Middle frontal gyrus (tissue), 1 donor: ENCODE measurements around the gene ARHGAP6.
"Not testable (repeated sequence)": the region's sequence is repeated elsewhere in the genome, so short reads cannot be mapped to it uniquely, and the experiment has no call there.

Experiments used
- DNase-seq: peaks from one replicate; pipeline ENCODE4 v3.0.0-alpha.2; 2015; ENCODE audit warnings: low spot score; ENCODE audit errors: extremely low spot score

The ARHGAP6 gene

DNA sequence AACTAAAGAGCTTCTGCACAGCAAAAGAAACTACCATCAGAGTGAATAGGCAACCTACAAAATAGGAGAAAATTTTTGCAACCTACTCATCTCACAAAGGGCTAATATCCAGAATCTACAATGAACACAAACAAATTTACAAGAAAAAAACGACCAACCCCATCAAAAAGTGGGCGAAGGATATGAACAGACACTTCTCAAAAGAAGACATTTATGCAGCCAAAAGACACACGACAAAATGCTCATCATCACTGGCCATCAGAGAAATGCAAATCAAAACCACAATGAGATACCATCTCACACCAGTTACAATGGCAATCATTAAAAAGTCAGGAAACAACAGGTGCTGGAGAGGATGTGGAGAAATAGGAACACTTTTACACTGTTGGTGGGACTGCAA is 304.1 kb downstream of the ARHGAP6 start:
- not testable (repeated sequence) for DNase-seq

DNA sequence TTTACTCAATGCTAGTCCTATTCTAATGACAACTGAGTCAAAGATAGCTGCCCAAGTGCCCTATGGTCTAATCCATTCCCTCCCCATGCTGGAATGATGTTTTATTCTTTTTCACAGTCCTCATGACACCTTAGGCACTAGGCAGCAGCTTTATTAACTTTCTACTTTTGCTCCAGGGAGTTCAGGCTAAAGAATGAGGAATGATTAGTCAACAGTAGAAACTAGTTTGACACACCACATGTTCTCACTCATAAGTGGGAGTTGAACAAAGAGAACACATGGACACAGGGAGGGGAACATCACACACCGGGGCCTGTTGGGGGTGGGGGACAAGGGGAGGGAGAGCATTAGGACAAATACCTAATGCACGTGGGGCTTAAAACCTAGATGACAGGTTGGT is 309.8 kb downstream of the ARHGAP6 start:
- not testable (repeated sequence) for DNase-seq

DNA sequence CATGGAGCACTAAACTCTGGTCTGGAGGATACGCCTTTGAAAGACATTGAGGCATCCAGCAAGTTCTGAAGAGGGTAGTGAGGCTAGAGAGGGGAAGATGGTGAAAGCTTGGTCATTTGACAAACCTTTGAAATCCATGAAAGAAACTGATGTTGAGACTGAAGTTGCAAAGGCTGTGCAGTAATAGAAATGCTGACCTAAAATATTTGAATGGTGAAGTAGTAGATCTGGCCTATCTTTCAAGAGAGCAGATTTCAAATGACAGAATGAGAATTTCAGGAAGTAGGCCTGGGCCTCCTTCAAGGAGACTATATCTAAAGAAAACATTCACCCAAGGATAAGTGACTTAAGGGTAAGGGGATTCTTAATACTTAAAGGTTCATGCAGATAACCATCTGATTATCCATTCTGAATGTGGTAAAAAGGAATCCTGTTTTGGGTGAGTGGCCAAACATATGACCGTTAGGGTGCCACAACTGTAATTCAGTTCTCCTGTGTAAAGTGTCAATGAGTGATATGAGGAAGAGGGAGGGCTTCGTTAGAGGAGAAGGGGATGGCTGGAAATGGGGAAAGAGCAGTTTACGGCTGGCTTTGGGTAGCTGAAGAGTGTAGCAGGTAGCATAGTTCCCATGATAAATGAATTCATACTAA is 310.3 kb downstream of the ARHGAP6 start:
- DNase-seq: no peak

DNA sequence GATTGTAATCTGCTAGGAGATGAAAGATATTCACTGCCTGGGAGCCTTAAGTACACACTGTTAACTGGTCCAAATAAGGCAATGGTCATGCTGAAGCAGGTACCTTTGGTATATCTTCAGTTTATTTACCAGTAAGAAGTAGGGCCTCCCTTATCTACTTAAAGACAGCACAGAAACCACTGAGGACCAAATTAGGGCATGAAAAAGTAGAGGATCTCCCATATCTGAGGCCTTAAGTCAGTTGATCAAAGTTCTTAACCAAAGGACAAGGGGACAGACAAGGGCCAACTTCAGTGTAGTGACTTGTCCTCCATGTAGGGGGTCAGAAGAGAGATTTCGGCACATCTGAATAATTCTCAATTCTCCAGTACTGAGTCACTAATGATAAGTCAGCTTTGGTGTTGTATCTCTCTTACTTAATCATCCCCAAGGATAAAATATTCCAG is 313.4 kb downstream of the ARHGAP6 start:
- DNase-seq: no peak

DNA sequence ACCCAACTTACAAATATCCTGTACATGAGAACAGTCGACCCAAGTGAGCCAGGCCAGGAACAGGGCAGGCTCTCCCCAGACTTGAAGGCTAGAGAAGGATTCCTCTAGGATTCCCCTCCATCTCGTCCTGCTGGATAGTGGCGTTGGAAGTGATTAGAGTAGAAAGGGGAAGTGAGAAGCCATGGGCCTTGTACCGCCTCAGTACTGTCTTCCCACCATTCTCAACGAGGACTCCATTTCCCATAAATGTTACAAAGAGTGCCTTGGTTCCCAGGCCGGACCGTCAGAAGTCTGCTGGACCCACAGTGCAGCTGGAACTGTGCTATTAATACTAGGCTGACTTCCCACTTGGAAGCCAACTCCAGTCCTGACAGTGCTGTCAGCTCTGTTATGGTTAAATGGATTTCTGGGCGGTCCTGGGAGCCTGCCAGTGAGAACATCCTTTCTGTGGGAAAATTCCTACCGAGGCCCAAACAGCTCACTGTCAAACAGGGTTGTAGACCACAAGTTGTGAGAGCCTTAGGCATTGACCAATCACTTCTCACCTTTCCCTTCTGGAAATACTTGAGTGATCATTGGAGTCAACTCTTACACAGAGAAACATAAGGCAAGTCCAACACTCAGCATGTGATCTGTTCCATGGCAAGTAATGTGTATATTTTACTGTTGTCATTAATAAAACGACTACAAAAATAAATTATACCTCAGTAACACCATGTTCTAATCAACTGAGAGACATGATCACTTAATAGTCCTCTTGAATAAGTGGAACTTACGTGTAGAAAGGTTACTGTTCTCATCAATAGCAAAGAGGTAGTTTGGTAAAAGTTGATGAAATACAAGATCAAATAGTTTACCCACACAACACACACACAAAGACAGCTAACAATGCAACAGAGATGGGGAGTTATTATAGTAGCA is 314.1 kb downstream of the ARHGAP6 start:
- DNase-seq: no peak

DNA sequence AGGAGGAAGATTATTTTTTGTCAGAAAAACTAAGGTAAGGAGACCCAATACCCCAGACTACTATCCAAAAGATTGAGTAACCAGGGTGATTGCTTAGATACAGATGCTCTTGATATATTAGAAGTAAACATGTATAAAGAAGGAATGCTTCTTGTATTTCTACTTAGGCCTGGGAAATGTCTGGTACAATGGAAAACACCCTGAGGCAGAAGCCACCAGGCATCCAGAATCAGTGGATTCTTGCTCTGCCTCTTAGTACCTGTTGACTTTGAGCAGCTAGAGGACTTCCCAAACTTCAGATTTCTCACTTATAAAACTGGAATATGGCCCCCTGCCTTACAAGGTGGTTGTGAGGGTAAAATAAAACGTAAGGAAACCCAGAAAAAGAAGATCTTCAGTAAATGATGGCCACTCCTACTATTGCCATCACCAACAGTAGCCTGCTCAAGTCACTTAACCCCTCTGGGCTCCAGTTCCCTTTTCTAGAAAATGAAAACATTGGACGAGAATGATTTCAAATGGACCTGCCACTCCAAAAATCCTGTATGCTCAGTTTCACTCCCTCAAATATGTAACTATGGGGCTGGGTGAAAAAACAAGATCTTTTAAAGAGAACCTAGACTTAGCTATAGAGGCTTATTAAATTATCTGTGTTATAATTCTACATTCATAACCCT is 315.9 kb downstream of the ARHGAP6 start:
- DNase-seq: no peak

DNA sequence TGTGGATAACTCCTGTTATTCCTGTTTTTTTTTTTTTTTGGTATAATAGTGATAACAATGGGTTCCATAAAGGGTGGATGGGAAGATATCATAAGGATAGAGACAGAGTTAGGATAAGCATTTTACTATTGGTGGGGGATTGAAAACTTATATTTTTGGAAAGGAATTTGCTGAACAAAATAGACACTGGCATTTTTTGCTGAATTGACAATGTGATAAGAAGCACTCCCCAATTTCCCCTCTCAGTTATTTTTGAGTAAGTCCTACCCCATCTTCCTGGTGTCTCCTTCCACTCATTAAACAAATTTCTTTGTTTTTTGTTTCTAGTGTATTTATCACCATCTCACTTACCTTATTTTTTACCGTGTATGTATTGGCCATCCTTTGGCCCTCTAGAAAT is 316.7 kb downstream of the ARHGAP6 start:
- no peak for DNase-seq

DNA sequence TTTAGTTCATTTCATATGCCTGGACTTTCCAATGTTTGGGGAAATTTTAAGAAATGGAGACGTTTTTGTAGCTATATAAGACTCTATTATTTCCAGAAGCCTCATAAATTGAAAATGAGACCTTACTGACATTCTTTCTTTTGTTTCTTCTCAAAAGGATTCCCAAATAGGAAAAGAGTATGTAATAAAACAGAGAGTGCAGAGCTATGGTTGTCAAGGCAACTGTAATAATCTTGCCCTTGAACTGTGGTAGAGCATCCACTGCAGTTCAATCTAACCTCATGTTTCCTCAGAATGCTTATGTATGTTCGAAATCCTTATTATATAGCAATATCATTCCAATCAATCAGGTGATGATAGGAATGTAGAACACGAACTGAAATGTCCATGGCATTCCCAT is 318.4 kb downstream of the ARHGAP6 start:
- no peak for DNase-seq

DNA sequence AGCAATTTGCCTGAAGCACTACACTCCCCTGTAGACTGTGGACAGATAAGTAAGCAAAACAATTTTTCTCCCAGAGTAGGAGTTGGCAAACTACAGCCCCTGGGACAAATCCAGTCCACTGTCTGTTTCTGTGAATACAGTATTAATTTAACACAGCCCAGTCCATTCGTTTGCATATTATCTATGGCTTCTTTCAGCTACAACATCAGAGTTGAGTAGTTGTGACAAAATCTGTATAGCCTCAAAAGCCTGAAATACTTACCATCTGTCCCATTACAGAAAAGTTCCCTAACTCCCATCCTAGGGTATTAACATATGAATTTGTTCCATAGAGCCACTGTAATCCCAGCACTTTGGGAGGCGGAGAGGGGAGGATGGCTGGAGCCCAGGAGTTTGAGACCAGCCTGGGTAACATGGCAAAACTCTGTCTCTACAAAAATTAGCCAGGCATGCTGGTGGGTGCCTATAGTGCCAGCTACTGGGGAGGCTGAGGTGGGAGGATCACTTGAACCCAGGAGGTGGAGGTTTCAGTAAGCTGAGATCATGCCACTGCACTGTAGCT is 319.5 kb downstream of the ARHGAP6 start:
- no peak for DNase-seq

DNA sequence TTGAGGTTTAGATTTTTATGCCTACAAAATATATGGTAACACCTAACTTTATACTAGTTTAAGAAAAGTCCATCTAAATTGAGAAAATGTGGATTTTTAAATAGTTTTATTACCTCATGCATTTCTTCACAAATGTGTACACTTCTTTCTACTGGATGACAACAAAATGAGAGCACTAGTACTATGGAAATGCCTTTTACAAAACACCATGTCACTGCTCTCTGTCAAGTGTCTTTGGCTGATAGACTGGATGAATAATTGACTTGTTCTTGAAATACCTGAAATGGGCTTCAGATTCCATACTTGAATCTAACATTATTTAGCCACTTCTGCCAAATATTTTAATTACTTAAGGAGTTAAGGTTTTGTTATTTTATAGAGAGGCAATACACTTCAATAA is 323.0 kb downstream of the ARHGAP6 start:
- DNase-seq: no peak

DNA sequence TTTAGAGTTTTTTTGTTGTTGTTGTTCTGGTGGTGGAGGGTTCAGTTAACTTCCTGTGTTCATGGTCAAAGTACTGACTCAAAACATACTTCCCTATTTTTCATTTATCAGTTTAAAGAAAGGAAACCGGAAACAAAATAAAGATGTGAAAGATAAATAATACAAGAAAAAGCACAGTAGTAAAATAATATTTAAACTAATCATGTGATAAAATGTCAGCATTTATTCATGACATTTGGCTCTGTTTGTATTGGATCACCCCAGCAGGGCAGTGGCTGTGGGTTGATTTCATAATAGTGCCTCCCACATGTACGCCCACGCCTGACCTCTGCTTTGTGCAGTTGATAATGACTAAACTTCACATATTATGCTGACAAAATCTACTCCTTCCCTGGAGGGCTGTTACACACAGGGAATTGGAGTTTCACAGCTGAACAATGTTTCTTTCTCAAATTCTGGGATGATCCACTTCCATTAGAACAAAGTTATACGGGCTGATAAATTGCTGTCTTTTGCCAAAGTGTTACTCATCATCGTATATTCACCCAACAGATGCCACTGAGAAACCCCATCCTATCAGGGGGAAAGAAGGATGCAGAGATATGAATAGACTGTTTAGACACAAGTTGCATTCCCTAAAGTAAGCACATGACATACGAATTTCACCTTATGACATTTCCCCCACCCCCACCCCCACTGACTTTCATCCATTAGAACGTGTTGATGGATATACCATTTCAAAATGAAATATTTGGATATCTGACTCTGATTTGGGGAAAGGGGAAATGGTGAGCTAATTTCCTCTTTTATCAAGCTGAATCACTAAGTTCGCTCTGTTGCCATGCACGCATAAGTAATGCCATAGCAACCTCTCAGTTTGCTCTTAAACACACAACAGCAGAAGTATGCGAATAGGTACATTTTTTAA is 324.2 kb downstream of the ARHGAP6 start:
- no peak for DNase-seq

DNA sequence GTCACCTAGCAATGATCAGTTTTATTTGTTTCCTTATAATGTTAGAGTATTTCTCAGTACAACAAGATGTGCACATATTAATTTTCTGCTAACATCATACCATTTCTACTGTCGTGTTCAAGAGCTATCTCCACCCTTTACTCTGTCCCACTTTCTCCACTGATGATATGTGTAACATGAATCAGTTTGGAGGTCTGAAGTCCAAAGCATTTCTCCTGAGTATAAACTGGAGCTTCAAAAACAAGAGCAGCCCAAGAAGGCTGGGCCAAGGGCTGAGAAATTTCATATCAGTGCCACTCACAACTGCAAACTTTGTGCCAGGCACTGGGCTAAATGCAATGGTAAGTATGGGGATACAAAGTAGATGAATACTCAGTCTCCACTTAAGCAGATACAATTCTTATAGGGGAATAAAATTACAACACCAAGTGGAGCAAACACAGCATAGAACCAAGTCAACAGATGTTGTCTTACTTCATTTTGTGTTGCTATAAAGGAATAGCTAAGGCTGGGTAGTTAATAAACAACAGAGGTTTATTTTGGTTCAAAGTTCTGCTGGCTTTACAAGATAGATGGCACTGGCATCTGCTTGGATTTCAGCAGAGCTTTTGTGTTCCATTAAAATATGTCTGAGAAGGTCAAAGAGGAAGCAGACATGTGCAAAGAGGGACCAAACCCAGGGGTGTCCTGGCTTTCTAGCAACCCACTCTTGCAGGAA is 328.3 kb downstream of the ARHGAP6 start:
- no peak for DNase-seq

DNA sequence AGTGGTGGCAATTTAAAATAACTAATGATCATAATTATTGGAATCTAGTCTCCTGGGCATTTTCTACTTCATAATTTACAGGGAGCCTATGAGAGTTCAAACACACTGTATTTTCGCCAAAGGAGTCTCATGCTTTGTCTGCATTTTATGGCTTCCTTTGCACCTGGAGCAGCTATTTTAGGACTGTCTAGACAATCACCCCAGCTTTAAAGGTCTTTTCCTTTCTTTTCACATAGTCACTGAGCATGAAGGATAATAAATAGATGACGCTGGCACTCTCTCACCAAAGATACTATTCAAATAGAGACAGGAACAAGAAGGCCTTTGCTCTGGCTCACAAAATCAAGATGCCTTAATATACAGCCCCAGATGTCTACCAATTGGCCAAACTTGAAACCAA is 329.5 kb downstream of the ARHGAP6 start:
- DNase-seq: no peak

DNA sequence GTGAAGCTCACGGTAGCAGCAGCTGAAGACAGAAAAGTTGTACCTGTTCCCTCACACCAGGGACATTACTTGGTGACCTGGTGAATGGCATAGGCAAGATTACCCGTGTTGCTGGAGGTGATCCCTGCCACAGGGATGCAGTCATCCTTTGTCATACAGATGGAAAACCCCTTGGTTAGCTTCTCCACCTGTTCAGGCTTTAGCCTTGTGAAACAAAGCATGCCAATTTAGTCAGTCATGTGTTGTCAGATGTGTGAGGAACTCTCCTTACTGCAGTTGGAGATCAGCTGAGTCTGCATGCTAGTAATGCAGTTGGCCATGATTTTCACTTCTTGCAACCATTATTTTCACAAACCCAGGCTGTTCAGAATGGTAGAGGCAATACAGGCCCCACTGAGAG is 331.6 kb downstream of the ARHGAP6 start:
- no peak for DNase-seq

DNA sequence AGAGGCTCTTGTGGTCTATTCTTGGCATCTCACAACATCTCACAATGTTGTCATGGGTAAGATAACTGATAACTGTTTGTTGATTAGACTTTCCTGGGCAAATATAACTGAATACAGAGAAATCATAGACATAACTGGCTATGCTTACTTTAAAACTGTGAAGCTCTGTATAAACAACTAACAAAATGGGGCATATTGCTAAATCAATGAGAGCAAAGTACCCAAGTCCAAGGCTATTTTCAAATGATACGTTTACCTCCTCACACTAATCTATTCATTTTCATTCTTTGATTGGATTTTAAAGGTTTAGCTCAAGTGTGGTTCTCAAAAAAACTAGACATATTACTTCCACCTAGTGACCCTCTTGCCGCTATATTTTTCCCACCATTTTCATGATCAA is 333.9 kb downstream of the ARHGAP6 start:
- no peak for DNase-seq

DNA sequence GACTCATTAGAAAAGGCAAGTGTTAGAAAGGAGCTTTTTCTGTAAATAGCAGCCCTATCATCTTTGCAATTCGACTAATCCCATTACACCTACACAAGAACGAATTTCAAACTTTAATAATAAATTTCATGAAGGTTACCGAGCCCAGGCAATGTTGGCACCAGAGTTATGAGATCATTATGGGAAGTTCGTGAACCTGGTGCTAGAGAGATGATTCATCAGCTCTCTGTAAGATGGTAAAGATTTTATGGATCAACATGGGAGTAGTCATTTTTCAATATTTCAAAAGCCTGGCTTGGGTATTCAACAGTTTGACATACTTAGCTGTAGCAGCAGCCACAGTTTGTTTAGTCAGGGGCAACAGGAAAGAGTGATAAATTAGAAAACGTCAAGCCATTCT is 336.7 kb downstream of the ARHGAP6 start:
- DNase-seq: no peak

DNA sequence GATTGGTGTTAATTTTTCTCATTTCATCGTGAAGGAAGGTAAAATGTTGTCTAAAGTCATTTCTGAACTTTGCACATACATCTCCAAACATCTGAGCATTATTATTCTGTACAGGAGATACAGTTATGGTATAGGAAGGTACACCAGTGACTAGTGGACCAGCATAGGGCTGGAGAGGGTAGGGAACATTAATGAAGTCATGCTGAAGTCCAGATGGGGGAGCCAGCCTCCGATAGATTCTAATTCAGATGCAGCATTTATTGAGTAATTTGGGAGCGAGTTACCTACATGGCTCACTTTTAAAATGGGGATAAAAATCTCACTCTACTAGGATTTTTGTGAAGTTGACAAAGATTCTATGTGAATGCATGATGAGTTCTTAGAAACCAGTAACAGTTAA is 337.6 kb downstream of the ARHGAP6 start:
- DNase-seq: no peak

DNA sequence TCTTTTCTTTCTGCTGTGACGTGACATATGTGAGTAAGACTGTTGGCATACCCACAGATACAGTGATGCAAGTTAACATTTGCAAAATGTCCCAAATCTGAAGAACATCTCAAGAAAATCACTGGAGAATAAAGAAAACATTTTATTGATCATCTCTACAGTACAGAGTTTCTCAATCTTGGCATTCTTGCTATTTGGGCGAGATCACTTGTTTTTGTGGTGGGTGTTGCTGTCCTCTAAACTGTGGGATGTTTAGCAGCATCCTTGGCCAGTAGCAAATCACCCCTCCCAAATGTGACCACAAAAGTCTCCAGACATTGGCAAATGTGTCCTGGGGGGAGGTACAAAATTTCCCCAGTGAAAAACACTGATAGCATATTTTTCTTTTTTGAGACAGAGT is 343.7 kb downstream of the ARHGAP6 start:
- no peak for DNase-seq

DNA sequence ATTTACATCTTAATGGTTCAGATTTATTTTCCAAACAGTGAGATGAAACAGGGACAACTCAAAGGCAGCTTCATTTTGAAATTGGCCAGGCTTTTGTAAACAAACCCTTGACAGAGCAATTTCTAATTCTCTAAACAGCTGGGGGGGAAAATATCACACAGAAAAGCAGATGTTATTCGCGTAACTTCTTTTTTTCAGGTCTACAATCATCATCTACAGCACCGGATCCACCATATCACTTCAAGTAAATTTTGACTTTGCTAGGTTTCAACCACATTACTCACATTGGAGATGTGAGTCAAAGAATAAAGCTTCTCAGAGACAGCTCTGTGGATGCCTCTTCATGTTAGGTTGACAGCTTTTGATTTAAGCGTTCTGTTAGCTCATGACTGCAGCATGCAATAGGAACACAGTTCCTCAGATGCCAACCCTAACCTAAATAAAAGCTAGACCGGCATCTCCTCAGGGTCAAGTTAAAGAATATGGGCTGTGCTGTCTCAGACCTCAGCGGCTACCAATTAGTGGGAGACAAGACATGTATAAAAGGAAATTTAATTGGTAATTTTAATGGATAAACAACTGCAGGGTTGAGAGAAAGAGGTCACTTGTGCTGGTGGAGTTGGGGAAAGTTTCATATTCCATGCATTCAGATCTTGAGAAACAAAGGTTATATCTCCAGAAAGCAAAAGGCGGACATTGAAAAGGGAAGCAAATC is 345.8 kb downstream of the ARHGAP6 start:
- DNase-seq: no peak

DNA sequence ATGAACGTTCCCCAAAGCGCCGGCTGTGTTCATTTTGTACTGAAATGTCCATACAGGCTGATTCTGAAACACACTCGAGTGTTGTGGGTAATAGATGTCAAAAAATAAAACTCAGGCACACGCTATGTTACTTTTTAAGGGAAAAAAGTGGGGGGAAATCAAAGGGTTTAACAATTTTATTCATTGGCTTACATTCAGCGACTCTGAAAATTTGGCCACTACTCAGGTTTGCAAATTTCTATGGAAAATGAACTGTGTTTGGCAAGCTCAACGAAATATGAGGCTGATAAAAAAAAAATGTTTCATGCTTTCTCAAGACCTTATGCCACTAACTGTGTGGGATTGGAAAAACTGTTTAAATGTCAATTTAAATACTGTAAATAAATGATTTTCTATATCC is 354.0 kb downstream of the ARHGAP6 start:
- DNase-seq: no peak
